ENCODE results near the gene C3orf20.

C3orf20 gene

DNA sequence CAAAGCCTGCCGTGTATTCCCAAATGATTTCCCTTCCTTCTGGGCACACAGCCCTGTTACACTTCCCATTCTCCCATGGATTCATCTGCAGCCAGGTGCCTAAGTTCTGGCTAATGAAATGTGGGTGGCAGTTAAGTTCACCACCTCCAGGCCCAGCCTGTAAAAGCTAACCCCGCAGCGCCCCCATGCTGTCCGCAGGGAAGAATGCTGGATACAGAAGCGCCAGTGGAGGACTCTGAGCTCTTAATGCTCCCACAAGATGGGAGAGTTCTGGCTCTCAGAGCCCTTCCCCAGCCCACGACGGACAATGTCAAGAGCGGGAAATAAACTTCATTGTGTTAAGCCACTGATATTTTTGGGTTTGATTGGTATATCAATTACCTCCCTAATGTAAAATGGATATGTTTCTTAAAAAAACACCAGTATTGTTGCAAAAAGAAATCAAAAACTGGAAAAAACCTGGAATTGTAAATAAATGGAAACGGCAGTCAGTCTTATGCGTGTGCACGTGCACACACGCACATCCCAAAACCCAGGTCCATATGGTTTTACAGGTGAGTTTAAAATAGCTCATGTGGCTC is 106.1 kb downstream of the C3orf20 start:
- no peak for DNase-seq

DNA sequence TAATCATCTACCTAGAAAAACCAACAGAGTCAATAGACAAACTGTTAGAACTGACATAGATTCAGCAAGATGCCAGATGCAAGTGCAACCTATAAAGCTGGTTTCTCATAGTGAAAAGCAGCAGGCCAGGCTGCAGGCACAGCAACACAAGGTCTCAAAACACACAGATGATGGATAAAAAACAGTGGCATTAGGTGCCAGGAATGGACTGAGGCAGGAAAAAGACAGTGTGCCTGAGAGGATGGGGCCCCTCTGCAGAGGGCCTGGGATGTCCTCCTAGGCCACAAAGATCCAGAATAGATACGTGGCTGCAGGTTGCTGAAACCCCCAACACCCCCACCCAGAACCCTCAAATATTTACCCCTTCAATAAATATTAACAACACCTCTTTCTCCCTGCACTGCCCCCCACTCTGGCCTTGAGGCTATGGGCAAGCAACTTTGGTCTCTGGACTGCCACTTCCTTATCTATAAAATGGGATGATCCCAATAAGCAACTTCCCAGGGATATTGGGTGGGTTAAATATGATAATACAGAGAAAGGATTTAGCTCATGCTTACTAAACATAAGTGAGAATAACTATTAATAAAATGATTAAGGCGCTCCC is 108.6 kb downstream of the C3orf20 start:
- DNase-seq: no peak

DNA sequence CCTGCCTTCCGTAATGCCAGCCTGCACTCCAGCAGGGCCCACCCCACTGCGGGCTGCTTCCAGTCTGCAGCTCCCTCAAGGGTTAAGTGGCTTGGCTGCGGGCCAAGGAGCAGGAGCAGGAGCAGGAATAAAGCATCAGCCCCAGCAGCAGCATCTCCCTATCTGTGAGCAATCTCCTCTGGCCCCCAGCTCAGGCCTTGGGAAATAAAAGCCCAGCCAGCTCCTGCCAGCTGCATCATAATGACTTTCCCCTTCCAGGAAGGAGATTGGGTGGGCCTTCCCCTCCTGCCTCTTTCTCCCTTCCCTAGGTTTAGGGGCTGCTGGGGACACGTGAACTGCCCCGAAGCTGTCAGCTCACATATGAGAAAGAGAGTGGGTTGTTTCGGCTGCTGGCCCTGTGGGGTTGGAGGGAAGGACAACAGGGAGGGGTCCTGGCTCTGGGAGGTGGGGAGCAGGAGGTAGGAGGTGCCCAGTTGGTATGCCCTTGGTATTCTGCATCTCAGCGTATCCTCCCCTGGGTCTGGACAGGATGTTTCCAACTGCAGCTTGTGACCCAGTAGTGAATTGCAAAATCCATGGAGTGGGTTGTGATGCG is 109.2 kb downstream of the C3orf20 start:
- DNase-seq: no peak

DNA sequence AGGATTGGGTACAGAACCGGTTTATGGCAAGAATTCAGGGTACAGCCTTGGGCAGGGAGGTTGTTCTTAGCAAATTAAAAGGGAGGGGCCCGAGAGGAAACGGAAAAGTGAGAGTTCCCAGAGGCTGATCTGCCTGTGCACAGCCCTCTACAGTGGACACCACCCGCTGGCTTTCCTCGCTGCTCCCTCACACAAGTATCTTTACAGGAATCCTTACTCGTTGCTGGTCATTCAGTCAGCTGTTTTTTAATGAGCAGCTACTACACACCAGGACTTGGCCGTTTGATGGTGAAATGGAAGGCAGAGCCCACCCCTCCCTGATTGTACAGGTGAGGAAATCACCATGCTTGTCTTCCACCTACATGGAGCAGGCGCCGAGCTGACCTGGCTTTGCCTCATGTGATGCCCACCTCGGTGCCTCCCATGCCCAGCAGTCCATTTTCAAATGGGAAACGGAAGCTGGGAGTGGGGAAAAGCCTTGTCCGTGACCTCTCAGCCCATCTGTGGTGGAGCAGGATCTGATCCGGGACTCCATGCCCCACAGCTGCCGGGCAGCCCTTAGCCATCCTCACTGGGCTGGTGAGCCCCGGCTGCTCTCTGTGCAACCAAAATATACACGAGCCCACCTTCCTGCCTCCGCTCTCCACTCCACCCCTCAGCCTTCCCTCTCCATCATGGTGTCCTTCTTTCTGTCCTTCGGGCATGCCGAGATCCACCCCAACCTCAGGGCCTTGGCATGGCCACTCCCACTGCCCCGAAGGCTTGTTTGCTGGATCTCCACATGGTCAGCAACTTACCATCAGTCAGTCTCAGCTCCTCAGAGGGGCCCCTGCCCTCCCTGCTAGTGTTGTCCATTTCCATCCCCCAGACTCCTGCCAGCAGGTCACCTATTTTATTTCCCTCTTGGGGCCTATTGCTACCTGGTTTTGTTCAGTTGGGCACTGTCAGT is 110.5 kb downstream of the C3orf20 start:
- no peak for DNase-seq

DNA sequence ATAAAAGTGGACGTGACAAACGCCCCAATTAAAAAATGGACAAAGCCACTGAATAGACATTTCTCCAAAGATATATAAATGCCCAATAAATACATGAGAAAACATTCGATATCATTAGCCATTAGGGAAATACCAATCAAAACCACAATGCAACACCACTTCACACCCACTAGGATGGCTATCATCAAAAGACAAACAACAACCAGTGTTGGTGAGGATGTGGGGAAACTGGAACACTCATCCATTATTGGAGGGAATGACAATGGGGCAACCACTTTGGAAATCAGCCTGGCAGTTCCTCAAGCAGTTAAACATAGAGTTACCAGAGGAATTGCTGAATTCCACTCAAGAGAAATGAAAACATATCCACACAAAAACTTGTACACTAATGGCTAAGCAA is 111.4 kb downstream of the C3orf20 start:
- no peak for DNase-seq

DNA sequence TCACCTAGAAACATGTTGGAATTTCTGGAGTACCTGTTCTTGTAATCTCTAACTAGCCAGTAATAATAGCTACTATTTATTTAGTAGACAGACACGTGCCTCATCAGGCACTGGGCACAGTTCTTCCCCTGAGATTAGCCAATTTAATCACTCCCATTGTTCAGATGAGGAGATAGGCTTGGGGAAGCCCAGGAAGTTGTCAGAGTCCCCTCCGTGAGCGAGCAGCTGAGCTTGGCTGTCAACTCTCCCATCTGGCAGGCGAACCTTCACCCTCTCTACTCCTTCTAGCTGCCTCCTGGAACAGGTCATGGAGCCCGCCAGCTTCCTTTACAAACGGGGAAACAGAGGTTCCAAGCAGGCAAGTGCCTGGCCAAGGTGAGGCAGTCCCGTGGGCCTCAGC is 112.7 kb downstream of the C3orf20 start:
- DNase-seq: no peak

DNA sequence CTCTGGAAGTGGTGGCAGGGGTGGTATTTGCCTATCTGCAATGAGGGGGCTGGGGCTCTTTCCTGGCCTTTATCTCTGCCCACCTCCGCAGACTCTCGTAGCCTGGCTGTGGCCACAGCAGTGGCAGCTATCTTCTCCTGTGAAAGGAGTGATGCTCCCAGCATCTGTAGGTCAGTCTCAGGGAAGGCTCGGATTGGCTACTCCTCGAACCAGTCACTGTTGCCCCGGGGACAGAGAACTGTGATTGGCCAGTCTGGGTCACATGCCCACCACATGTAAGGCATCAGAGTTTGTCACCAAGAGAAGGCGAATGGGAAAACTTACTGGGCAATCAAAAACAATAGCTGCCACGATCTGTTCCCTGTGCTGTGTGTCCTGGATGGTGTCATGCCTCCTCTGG is 113.7 kb downstream of the C3orf20 start:
- DNase-seq: no peak

DNA sequence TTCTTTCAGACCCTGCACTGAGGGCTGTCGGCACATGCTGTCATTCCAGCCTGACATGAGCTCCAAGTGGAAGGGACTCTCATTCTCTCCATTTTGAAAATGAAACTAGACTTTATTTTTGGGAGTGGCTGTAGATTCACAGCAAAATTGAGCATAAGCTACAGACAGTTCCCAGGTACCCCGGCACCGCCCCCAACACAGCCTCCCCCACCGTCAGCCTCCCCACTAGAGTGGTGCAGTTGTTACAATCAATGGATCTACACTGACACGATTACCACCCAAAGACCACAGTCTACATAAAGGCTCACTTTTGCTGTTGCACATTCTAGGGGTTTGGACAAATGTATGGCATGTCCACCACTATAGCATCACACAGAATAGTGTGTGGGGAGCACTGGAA is 114.3 kb downstream of the C3orf20 start:
- DNase-seq: no peak

DNA sequence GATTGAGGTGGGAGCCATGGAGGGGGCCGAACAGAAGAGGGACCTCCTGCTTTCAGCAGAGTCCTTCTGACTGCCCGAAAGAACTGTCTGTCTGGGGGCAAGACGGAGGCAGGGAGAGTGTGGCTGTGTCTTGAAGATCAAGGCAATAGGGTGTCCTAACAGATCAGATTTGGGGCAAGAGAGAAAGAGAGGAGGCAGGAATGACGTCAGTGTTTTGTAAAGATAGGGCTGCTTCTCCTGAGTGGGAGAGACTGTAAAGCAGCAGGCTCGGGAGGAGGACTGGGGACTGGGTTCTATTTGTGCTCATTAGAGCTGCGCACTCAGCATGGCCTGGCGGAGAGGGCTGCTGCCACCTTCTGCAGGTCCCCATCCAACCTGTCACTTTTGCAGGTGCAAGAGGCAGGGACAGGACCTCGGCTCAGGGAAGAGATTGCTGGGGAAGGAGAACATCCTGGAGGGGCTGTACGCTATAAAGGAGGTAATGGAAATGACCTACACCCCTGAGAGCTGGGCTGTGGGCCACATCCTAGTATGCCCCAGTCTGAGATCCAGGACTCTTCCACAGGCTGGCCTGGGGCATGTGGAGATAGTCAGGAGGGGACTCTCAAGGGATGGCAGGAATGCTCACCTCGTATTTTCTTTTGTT is 114.8 kb downstream of the C3orf20 start:
- no peak for DNase-seq

DNA sequence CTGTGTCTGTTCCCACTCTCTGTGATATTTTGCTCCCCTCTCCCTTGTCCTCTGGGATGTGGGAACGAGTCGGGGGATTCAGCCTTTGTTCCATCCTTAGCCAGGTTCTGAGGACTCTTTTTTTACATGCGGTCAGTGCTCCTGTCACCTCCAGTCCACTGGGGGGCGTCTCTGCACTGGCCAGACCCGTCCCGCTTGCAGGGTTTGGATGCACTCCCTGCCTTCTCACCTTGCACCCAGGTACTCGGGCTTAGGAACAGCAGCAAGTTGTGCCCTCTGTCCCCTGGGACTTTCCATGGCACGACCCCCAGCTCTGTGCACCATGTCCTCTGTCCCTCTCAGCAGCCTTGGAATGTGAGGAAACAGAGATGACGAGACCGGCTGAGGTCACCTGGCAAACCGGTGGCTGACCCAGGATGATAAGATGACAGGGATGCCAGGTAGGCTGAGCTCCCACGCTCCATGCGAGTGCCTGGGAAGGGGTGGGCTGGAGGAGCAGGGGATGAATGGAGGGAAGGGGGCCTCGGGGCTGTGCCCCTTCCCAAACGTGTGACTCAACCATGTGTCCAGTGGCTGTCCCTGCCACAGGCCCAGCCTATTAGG is 116.5 kb downstream of the C3orf20 start:
- DNase-seq: peak; percentile 74

DNA sequence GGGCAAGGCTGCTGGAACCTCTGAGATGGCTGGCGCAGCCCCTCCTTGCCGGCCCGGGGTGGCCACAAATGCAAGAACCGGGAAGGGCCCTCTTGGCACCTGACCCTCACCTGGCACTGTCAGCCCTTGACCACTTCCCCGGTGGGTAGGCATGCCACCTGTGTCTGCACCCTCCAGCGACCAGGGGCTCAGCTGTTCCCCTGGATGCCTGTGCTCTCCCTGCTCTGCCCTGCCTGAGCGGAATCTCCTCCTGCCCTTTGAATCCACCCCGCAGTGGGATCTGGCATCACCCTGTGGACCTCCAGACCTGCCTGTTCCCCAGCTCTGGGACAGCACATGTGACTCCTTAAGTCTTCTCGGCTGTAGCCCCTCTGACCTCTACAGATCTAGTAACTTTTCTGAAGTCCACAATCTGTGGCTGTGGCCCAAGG is 117.8 kb downstream of the C3orf20 start:
- DNase-seq: no peak

DNA sequence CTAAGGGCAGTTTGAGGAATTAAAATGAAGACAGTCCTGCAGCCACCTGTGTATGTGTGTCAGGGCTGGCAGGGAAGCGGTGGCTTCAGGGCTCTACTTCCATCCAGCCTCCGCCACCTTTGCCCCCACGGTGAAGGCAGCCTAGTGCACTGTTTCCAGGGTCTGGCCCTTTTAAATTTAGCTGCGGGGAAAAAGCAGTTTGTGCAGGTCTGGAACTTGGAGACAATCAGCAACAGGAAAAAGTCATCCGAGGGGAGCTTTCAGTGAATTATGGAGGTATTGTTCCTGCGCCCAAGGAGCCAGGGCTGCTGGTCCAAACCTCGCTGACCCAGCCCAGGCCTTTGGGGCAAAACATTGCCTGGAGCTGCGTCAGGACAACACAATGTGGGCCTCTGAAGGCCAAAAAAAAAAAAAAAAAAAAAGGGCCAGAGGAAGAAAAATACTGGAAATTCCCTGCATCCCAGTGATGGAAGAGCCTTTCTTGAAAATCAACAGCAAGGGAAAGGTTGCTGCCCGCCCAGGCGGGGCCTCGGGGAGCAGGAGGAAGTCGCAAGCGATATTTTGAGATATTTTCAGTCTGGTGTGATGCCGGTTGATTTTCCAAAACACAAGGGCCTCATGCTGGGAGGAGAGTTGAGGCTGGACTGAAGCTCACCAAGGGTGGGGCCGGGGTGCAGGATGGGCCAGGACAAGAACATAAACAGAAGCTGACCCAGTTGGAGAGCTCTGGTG is 118.4 kb downstream of the C3orf20 start:
- no peak for DNase-seq

DNA sequence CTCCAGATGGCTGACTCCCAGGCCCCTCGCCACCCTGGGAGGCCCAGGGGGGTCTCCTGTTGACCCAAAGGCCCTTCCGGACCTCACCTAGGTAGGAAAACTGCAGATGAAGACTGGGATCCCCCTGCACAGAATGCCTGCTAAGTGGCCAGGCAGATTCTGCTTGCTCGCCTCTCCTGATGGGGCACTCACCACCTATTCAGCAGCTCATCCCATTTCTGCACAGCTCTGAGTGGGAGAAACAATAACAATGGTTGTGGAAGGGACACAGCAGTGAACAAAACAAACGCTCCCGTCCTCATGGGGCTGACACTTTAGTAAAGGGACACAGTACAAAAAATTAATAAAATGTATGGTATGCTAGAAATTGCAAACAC is 118.9 kb downstream of the C3orf20 start:
- DNase-seq: no peak

DNA sequence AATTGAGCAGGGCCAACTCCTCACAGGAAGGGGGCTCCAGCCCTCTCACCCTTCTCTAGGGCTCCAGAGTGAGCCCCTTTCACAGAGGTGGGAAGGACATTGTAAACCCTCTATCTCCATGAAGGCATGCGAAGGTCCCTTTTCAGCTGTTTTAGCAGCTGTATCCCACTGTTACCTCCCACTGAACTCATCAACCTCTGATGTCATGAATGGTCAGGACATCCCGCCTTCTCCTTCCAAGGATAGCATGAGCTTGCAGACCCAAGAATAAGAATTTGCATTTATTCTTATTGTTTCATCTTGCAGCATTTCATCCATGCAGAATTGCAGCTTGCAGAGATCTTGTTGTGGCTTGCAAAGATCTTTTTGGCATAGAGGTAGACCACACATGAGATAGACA is 119.5 kb downstream of the C3orf20 start:
- DNase-seq: no peak

DNA sequence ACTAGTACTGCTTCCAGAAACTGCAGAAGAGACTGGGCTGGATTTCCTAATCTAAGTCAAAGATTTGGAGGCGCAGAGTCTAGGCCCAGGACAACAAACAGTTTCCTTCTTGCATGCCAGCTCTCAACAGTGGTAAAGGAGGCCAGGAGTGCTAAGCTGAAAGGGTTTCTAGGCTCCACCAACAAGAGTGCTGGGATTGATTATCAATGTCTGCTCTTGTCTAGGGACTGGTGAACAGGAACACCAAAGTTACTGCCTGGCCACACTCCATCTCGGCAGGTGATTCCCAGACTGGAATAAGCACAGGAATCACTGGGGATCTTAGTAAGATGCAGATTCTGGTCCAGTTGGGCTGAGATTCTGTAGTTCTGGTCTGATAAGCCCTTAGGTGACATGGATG is 121.1 kb downstream of the C3orf20 start:
- DNase-seq: no peak

DNA sequence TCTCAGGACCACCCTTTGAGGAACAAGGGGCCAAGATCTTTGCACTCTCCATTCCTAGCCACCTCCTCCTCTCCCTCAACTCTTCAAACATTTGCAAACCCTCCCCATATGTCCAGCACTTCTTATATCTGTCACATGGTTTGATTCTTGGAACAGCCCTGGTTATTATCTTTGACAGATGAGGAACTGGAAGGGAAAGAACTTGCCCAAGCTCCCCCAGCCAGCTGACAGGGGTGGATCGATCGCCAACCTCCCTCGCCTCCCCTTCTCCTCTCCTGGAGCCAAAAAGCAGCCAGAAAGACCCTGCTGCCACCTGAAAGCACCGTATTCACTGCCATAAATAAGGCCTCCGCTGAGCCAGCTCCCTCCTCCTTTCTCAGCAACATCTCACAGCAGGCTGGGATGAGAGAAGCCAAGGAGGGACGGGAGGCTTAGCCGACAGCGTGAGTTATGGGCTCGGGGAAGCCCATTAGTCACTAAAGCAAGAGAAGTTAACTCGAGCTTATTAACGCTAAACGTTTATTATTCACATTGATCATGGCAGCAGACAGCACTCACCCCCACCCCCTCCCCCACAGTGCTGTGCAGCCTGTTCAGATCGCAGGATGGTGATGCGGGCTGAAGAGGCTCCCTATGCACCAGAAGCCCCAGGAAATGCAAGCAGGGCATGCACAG is 121.6 kb downstream of the C3orf20 start:
- no peak for DNase-seq

DNA sequence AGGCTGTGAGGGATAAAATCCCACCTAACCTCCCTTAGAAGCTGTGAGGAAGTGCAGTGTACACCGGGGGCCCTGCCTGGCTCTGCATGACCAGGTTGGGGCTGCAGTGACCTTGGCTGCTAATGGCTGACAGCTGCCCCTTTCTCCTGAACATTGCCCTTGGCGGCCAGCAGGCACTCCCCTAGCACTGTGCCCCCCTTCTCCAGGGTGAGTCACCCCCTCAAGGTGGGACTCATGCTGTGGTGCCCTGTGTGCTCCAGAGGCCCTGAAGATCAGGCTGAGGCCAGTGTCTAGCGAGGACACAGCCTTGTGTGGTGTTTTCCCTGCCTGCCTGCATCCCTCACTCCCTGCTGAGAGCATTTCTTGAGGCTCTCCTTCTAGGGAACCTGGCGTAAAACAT is 122.8 kb downstream of the C3orf20 start:
- DNase-seq: peak; percentile 21

DNA sequence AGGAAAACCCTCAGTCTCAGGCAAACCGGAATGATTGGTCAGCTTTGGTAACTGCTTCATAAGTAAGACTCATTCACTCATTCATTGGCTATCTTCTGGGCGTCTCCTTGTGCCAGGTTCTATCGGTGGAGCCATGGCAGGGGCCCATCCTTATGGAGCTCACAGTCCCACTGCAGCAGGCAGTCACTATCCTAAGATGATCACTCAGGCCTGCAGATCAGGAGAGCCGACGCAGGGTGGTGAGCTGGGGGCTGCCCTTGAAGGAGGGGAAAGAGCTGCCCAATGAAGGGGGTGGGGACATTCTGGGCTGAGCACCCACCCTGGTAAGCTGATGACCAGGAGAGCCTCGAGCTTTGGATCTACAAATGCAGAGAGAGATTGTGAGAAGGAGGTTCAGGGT is 123.3 kb downstream of the C3orf20 start:
- DNase-seq: no peak

DNA sequence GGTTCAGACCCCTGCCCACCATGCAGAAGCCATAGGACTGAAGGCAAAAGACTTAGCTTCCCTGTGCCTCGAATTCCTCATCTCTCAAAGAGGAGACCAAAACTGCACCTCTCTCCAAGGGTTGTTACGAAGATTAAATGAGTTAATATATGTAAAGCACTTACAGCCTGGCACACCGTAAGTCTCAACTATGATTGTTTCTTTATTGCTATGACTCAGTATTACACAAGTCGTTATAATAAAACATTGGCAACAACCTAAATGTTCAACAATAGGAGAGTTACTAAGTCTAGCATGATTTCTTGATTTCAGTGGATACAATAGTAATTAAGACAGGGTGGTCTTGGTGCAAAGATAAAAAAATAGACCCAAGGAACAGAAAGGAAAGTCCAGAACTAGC is 124.2 kb downstream of the C3orf20 start:
- no peak for DNase-seq

DNA sequence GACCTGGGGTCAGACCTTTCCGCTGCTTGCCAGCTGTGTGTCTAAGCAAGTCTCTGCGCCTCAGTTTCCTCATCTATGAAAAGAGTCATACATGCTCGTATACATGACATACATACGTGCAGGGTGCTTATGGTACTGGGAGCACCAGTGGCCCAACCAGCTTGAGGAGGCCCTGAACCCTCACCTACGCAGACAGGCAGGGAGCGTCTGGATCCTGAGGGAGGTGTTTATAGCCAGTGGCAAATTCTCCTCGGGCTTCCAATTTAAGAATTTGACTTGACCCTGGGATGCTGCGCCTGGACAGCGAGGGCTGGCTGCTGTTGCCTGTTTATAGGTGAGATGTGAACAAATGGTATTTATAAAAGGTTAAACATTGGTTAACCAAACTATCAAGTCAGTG is 126.1 kb downstream of the C3orf20 start:
- DNase-seq: no peak

DNA sequence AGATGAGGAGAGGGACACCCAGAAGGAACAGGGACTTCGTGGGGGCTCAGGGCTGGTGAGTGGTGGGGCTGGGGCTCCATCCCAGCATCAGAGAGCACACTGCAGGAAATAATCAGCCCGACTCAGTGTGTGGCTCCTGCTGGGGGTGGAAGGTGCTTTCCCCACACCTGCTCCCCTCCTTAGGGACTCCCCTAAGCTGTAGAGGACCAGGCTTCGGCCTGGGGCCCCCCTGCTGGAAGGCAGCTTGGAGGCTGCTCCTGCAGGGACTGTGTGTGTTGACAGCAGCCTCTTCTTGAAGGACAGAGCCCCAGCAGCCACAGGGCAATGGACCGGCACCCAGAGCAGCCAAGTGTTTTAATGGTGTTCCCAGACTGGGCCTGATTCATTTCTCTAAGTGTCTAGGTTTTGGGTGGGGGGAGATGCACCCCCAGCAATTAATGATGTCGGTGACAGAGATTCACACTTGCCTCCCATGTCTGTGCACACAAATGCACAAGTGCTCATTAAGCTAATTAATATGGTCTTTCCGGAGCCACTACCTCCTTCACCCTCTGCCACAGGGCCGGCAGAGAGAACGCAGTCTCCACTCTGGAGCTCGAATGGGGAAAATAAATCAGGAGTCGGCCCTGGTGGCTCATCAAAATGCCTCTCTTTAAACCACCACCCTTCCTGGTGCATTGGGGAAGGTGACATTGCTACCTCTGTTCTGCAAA is 126.9 kb downstream of the C3orf20 start:
- DNase-seq: no peak
